Epithelial cell of umbilical artery (primary cell): ENCODE results near the gene BCLAF1. TPM values are rescaled to one million over a fixed set of nuclear protein-coding genes. Genes with fewer than 3 reads are reported as not detected.

Experiments
- total RNA-seq: library from RNA; depleted of rRNA; stranded (reverse); fragments of >200 nt; gene quantifications from 2 replicates; pipeline ENCODE4 v1.2.3, GENCODE V29; 2014

BCLAF1 gene, protein sequence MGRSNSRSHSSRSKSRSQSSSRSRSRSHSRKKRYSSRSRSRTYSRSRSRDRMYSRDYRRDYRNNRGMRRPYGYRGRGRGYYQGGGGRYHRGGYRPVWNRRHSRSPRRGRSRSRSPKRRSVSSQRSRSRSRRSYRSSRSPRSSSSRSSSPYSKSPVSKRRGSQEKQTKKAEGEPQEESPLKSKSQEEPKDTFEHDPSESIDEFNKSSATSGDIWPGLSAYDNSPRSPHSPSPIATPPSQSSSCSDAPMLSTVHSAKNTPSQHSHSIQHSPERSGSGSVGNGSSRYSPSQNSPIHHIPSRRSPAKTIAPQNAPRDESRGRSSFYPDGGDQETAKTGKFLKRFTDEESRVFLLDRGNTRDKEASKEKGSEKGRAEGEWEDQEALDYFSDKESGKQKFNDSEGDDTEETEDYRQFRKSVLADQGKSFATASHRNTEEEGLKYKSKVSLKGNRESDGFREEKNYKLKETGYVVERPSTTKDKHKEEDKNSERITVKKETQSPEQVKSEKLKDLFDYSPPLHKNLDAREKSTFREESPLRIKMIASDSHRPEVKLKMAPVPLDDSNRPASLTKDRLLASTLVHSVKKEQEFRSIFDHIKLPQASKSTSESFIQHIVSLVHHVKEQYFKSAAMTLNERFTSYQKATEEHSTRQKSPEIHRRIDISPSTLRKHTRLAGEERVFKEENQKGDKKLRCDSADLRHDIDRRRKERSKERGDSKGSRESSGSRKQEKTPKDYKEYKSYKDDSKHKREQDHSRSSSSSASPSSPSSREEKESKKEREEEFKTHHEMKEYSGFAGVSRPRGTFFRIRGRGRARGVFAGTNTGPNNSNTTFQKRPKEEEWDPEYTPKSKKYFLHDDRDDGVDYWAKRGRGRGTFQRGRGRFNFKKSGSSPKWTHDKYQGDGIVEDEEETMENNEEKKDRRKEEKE
- 101 and 106 TPM in 2 replicates for total RNA-seq

DNA sequence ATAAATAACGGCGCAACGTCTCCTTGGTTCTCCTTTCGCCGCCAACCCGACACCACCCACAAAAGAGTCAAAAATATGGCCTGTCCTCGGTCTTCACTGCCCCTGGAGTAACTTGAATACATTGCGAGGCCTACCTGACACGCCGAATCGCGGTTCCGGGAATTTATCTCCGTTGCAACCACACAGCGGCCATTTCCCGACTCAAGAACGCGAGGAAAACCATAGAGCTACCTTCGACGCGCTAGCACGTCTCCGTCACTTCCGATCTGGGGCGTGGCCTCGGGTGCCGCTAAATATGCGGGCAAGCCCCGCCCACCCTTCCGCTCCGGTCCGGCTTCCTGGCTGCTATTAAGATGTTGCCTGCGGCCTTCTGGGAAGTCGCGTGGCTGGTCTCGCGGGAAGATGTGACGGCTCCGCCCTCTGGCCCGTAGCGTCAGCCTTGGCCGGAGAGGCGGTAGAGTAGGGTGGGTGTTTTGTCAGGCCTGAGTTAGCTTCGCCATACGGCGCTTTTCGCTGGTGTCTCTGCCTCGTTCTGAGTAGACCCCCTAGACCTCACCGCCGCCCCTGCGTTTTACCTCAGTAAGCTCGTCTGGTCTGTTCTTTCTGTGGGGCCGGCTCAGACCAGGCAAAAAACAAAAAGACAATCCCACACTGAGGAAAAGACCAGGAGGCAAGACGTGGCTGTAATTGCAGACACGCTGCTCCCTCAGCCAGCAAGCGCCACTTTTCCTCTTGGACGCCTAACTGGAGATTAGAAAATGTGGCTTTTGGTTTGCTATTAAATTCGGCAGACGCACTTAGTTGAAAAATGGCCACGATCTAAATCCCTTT is at the start of gene BCLAF1:
TSS of gene BCLAF1 (minus strand) at position 268 of the 831 bp plus-strand sequence. CDS start 9,980 bp downstream, outside the sequence.

DNA sequence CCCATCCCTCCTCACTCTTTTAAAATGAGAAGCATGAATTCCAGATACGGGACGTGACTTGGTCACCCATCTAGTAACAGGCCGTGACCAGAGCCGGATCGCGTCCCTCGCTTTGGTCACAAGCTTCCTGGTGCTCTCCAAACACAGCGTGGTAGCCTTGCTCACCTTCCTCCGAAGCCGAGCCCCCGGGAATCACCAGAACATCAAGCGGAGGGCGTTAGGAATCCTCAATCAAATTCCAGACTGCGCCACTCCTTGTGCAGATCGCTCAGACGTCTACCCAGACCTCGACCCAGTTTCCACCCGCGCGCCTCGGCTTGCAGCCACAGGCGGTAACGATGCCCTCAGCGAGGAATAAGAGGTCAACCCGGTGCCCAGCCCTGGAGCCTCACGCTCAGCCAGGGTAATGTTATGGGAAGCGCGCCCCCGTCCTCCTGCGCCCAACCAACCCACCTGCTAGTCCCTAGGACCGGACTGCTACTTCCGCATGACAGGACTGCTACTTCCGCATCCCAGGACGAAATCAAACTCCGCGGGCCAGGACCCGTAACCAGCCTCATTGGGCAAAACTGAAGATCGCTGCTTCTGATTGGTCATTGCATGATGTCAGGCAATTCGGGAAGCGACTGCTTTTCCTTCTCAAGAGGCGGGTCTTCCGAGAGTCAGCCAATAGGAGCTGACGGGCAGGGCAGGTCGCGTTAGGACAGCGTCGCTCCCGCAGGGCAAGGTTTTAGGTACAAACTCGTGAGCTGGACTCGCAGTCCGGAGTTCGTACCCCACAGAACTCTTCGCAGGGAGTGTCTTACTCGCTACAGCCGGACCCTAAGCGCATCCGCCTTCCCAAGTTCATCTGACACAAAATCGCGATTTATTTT is 39.6 kb downstream of the BCLAF1 start, which contains the start of gene MTFR2:
TSS of gene MTFR2 (minus strand) at position 501 of the 875 bp plus-strand sequence. CDS start 1,212 bp downstream, outside the sequence.

Other genes starting within 250 kb of the BCLAF1 start
- gene MTFR2, start 39.5 kb downstream of the BCLAF1 start, total RNA-seq, result 3.6 and 4.1 TPM in 2 replicates